ENCODE results near the gene MT1B. TPM values are rescaled to one million over a fixed set of nuclear protein-coding genes. Genes with fewer than 3 reads are reported as not detected.

MT1B gene
- polyA plus RNA-seq, 4 donors, result 1.3 TPM; not detected in 3

- DNase-seq (ENCODE audit: low read depth in 4 of 4, low spot score in 2 of 4), result no peak
These were observed 31.9 kb downstream of the MT1B start for GRCh38 chr16:56683424-56684172.

- DNase-seq (ENCODE audit: low read depth in 4 of 4, low spot score in 2 of 4), result no peak
These were observed 32.7 kb downstream of the MT1B start for GRCh38 chr16:56684256-56684925.

- DNase-seq (ENCODE audit: low read depth in 4 of 4, low spot score in 2 of 4), result no peak
These were observed 33.4 kb downstream of the MT1B start for GRCh38 chr16:56684926-56685590.

GRCh38 chr16:56686758-56687157, 35.1 kb downstream of the MT1B start:
- DNase-seq (ENCODE audit: low read depth in 4 of 4, low spot score in 2 of 4), result no peak

- DNase-seq (ENCODE audit: low read depth in 4 of 4, low spot score in 2 of 4), result no peak
These were observed 37.1 kb downstream of the MT1B start for GRCh38 chr16:56688762-56689161.

GRCh38 chr16:56689171-56689570, 37.5 kb downstream of the MT1B start:
- DNase-seq (ENCODE audit: low read depth in 4 of 4, low spot score in 2 of 4), result no peak

- DNase-seq (ENCODE audit: low read depth in 4 of 4, low spot score in 2 of 4), result no peak
These were observed 38.9 kb downstream of the MT1B start for GRCh38 chr16:56690420-56691122.

- no peak for DNase-seq (ENCODE audit: low read depth in 4 of 4, low spot score in 2 of 4)
These were observed 40.2 kb downstream of the MT1B start for GRCh38 chr16:56691885-56692284.

- no peak for DNase-seq (ENCODE audit: low read depth in 4 of 4, low spot score in 2 of 4)
These were observed 43.6 kb downstream of the MT1B start for GRCh38 chr16:56695246-56695645.

- DNase-seq (ENCODE audit: low read depth in 4 of 4, low spot score in 2 of 4), result no peak
These were observed 45.9 kb downstream of the MT1B start for GRCh38 chr16:56697456-56698155.

GRCh38 chr16:56700195-56700594, 48.5 kb downstream of the MT1B start:
- no peak for DNase-seq (ENCODE audit: low read depth in 4 of 4, low spot score in 2 of 4)

GRCh38 chr16:56700631-56701030, 48.9 kb downstream of the MT1B start:
- no peak for DNase-seq (ENCODE audit: low read depth in 4 of 4, low spot score in 2 of 4)

GRCh38 chr16:56701534-56701933, 49.8 kb downstream of the MT1B start:
- DNase-seq (ENCODE audit: low read depth in 4 of 4, low spot score in 2 of 4), result no peak

Other genes starting within 250 kb of the MT1B start
- gene AMFR, start 226.3 kb upstream of the MT1B start, polyA plus RNA-seq (ENCODE audit: insufficient read length in 4 of 4), result 100 to 1,000 TPM; 132 to 144 (median 133) TPM
- gene NUDT21, start 200.6 kb upstream of the MT1B start, polyA plus RNA-seq (ENCODE audit: insufficient read length in 4 of 4), result 100 to 1,000 TPM; 109 to 139 (median 128) TPM
- 10 to 100 TPM; 35.3 to 41.1 (median 36.6) TPM for gene OGFOD1, start 200.3 kb upstream of the MT1B start, polyA plus RNA-seq (ENCODE audit: insufficient read length in 4 of 4)
- gene BBS2, start 131.9 kb upstream of the MT1B start, polyA plus RNA-seq (ENCODE audit: insufficient read length in 4 of 4), result 100 to 1,000 TPM in 1 of 4 donors, 10 to 100 TPM in 3; 77.3 to 110 (median 96.0) TPM
- not detected for gene MT4, start 86.8 kb upstream of the MT1B start, polyA plus RNA-seq (ENCODE audit: insufficient read length in 4 of 4)
- gene MT3, start 62.4 kb upstream of the MT1B start, polyA plus RNA-seq (ENCODE audit: insufficient read length in 4 of 4), result 1 to 10 TPM; 1.5 to 2.4 (median 1.6) TPM
- 10 to 100 TPM; 26.1 to 41.7 (median 31.1) TPM for gene MT2A, start 43.3 kb upstream of the MT1B start, polyA plus RNA-seq (ENCODE audit: insufficient read length in 4 of 4)
- gene MT1E, start 26.1 kb upstream of the MT1B start, polyA plus RNA-seq (ENCODE audit: insufficient read length in 4 of 4), result 10 to 100 TPM; 19.4 to 50.0 (median 38.3) TPM
- under 1 TPM in 2 of 4 donors, not detected in 2; 0.41 to 0.96 TPM for gene MT1M, start 19.2 kb upstream of the MT1B start, polyA plus RNA-seq (ENCODE audit: insufficient read length in 4 of 4)
- gene MT1A, start 13.2 kb upstream of the MT1B start, polyA plus RNA-seq (ENCODE audit: insufficient read length in 4 of 4), result under 1 TPM in 1 of 4 donors, not detected in 3; 0.32 TPM
- 10 to 100 TPM; 43.8 to 84.1 (median 71.3) TPM for gene MT1F, start 6.1 kb downstream of the MT1B start, polyA plus RNA-seq (ENCODE audit: insufficient read length in 4 of 4)
- 100 to 1,000 TPM in 2 of 4 donors, 10 to 100 TPM in 2; 13.2 to 180 (median 98.1) TPM for gene MT1G, start 16.2 kb downstream of the MT1B start, polyA plus RNA-seq (ENCODE audit: insufficient read length in 4 of 4)
- gene MT1H, start 17.9 kb downstream of the MT1B start, polyA plus RNA-seq (ENCODE audit: insufficient read length in 4 of 4), result 10 to 100 TPM in 3 of 4 donors, 1 to 10 TPM in 1; 4.1 to 58.4 (median 25.7) TPM
- 10 to 100 TPM; 19.3 to 46.9 (median 35.9) TPM for gene MT1X, start 30.6 kb downstream of the MT1B start, polyA plus RNA-seq (ENCODE audit: insufficient read length in 4 of 4)
- gene NUP93, start 78.2 kb downstream of the MT1B start, polyA plus RNA-seq (ENCODE audit: insufficient read length in 4 of 4), result 100 to 1,000 TPM in 1 of 4 donors, 10 to 100 TPM in 3; 73.0 to 106 (median 83.5) TPM
- gene SLC12A3, start 213.3 kb downstream of the MT1B start, polyA plus RNA-seq (ENCODE audit: insufficient read length in 4 of 4), result 10 to 100 TPM; 38.1 to 57.2 (median 46.4) TPM

Data from left renal cortex interstitium (tissue), 4 donors.